Measurements from ENCODE around the gene TSR1.
"Not testable (repeated sequence)": the region's sequence is repeated elsewhere in the genome, so short reads cannot be mapped to it uniquely, and the experiment has no call there.

TSR1 gene

DNA sequence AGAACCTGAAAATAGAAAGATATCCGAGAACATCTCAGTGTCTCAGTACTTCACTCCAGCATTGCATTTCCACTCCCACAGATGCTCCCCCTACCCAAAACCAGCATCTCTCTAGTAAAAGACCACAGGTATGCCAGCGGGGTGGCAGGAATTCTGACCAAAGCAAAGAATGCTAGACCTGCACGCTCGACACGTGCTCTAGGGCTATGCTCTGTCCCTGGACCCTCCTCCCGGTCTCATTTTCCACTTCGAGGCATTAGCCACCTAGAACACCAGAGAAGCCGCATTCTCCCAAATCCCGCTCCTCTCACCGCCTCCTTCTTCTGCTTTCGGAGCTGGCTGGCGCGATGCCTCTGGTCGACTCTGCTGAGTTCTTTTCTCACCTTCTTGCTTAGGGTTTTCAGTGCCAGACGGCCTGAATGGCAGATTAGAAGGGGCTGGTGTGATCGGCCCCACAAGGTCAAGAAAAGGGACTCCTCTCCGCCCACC, 487 bp downstream of the TSR1 start:
- FAIRE-seq = no peak

DNA sequence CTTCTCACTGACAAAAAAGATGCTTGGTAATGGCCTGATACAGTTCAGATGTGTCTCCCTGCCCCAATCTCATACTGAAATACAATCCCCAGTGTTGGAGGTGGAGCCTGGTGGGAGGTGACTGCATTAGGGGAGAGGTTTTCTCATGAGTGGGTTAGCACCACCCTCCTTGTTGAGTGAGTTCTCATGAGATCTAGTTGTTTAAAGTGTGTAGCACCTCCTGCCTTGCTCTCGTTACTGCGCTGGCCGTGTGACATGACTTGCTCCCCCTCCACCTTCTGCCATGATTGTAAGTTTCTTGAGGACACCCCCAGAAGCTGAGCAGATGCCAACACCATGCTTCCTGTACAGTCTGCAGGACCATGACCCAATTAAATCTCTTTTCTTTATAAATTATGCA, 5.0 kb downstream of the TSR1 start:
- no peak for FAIRE-seq

DNA sequence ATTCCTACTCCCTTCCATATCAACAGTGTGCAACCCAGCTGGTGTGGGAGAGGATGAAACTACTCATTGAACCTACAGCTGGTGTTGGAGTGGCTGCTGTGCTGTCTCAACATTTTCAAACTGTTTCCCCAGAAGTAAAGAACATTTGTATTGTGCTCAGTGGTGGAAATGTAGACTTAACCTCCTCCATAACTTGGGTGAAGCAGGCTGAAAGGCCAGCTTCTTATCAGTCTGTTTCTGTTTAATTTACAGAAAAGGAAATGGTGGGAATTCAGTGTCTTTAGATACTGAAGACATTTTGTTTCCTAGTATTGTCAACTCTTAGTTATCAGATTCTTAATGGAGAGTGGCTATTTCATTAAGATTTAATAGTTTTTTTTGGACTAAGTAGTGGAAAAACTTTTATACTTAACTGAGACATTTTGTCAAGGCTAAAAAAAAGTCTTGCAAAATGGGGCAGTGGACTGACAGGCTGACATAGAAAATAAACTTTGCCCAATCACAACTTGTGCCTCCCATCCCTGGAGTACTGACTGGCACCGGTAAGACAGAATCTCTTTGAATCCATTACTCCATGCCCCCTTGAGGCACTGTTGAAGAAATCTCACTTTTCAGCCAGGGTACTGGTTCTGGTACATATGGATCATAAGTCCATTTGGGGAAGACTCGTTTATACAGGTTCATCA, 12.5 kb downstream of the TSR1 start:
- FAIRE-seq = no peak

DNA sequence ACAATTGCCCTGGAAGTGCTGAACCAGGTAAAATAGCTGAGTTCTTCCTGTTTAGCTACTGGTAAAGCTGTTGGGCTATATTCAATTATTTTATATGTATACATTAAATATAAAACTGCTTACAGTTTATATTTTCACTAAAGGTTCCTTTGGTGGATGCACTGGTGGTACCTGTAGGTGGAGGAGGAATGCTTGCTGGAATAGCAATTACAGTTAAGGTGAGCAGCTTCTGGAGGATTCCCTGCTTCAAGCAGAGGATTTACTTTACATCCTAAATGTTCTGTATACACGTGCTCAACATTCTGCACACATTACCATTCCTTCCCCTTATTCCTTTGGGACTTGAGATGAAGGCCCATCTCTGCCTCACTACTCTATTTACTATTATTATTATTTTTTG, 14.9 kb downstream of the TSR1 start:
- no peak for FAIRE-seq

DNA sequence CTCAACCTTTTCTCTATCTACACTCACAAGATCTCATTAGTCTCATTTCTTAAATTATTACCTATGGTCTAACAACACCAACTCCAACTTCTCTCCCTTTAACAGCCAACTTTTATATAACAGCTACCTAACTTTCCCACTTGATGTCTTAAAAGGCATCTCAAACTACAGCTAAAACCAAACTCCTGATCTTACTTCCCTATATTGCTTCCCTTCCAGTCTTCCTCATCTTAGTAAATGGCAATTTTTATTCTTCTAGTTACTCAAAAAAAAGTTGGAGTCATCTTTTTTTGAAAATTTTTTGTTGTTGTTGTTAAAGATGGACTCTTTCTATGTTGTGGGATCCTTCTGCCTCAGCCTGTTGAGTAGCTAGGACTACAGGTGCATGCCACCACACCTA, 17.2 kb downstream of the TSR1 start:
- FAIRE-seq = no peak

DNA sequence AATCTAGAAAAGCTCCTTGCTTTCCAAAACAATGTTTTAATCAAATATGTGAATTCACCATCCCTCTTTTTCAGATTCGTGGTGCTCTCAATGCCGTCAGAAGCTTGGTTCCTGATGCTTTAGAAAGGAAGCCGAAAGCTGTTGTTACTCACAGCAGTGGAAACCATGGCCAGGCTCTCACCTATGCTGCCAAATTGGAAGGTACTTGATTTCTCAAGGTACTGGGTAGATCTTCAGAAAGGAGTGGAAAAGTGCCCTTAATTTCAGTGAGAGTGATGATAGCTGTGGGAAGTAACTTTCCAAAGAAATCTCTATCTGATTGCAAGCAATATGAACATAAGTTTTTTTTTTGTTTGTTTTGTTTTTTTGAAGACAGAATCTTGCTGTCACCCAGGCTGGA, 18.5 kb downstream of the TSR1 start:
- no peak for FAIRE-seq

DNA sequence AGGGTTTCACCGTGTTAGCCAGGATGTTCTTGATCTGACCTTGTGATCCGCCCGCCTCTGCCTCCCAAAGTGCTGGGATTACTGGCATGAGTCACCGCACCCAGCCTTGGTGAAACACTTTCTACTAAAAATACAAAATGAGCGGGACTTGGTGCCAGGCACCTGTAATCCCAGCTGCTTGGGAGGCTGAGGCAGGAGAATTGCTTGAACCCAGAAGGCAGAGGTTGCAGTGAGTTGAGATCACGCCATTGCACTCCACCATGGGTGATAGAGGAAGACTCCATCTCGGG, 19.4 kb downstream of the TSR1 start:
- FAIRE-seq = not testable (repeated sequence)

DNA sequence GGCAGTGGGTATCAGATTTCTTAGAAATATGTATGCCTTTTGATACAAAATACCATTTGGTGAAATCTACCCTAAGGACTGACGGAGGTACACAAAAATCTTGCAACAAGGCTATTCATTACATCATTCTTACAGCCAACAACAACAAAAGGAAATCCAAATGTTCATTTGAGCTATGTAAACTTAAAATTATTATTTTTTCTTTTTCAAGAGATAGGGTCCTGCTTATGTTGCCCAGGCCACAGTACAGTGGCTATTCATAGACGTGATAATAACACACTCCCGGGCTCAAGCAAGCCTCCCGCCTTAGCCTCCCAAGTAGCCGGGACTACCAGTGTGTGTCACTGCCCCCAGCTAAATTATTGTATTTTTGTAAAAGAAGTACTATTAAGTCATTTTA, 23.5 kb downstream of the TSR1 start:
- FAIRE-seq = no peak

DNA sequence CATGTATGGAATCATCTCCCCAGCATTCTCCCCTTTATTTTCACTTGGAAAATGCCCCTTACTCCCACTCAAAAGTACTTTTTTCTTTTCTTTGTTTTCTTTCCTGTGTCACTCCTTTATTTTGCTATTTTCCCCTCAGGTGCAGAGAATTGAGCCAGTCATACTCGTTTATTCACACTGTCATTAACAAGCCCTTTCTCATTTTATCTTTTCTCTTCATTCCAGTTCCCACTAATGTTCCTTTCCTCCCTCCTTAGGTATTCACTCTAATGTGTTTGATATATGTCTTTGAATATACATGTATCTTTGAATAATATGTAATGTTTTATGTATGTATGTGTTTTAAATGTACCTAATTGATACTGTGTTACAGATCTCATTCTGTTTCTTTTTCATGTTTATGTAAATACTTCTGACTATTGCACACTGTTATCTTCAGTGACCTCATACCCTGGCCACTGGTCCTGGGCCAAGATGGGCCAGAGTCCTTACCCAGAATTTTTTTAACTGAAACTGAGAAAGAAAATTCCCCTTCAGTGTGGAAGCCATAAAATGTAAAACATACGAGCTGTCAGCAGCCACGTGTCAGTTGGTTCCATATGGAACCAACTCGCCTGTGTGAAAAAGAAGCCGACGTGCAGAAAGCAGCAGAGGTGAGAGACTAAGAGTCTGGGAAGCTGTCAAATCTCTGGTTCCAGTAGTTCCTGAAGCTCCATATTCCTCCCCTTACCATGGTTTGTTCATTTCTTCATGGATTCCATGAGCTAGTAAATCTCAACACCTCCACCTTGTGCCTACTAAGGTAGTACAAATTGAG, 26.7 kb downstream of the TSR1 start:
- no peak for FAIRE-seq

DNA sequence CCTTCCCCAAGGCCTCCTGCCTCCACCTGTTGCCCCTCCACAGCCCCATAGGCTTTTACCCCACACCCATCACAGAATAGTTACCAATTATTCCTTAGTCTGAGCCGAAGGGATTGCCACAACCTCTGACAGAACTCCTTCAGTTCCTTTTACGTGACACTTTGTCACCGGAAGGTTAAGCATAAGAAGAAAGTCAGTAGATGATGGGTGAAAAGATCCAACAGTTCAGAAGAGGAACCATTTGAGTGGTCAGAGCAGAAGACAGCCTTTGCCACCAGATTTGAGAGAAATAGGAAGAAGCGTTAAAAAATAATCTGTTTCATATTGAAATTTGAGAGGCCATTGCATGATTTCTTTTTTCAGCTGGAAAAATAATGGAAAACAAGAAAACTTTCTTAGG, 31.3 kb downstream of the TSR1 start:
- FAIRE-seq = no peak

DNA sequence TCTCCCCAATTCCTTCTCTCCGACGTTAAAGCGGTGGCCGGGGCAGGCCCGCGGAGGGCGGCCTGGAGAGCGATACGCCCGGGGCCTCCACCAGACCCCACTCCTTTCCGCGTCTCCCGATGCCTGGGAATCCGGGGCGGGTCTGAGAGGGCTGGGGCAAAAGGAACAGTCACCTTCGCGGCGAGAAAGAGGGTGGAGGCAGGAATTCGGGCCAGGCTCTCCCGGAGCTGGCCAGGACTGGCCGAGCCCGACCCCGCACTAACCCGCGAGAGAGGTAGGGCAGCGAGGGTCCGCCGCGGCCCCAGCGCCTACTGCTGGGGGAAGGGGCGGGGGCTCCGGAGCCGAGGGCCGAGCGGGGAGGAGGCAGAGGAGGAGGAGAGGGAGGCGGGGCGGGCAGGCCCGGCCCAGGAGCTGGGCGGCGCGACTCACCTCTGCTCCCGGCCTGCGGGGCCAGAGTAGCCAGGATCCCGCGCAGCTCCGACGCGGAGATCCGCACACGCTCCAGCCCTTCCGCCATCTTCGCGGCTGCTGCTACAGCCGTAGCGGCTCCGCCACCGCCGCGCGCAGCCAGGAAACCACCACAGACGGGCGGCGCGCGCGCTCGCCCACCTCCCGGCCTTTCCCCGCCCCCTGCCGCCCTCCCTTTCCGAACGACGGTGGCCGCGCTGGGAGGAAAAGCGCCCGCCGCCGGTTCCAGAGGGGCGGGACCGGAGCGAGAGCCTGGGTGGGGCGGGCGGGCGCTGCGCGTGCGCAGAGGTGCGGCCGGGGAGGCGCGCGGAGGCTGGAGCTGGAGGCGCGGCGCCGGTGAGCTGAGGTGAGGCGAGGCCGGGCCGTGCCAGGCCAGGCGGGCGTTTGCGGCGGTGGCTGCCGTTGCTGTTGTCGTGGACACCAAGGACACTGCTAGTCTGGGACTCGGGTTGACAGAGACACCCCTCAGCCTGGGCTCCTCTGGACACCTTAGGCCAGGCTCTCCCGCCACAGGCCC, 32.8 kb downstream of the TSR1 start, which contains the start of the genes SMG6 and SRR:
Gene SMG6 (minus strand): TSS at position 582 of the 985 bp plus-strand sequence. CDS start 65 bp downstream, at position 517.
Gene SRR (plus strand): TSS at position 747 of the 985 bp plus-strand sequence. CDS start 11,611 bp downstream, outside the sequence.
- FAIRE-seq = no peak

DNA sequence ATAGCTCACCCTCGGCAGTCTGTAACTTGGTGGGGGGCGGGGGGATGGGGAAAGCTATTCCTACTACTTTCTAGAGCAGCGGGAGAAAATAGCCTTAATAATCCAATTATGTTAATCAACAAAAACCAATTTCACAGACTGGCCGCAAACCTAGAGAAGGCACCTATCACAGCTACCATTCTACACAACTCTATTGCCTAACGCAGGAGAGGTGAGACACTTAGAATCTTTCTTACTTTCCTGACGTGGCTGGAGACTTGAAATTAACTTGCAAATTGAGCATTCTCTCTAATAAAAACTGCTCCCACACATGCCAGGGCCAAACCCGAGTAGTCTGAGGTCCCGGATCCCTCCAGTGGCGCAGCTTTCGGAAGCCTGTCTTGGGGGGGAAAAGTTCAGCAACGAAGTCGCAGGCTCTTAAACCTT, 33.5 kb downstream of the TSR1 start:
- FAIRE-seq = no peak

DNA sequence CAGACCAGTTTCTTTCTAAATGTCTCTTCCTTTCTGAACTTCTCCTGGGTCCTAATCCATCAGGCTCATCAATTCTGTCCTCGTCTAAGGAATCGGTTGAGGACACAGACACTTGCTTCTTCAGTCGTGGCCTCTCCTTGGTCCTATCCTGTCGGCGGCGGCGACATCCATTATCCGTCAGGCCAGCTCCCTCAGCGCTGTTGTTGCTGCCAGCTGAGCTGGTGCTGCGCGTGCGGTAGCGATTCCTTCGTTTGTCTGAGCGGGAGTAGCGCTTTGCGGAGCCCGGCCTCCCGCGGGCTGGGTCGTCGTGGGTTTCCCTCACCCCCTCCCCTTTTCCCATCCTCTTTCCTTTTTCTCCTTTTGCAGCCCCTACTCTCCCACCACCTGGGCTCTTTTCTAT, 36.5 kb downstream of the TSR1 start:
- no peak for FAIRE-seq

DNA sequence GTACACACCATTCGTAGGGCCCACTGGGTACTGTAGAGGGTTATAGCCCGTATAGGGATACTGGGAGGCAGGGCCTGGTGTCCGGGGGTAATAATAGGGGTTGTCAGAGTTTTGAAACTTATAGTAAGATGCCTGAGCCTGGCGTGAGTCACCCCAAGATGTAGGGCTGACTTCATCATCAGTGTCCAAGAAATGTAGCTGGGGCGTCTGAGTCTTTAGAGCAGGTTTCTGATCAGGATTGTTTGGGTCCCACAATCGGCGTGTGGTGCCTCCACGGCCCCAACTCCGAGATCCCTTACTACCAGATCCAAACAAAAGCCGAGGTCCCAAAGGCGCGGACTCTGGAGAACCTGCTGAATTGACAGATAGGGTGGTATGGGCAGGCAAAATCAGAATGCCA, 37.1 kb downstream of the TSR1 start:
- FAIRE-seq = no peak

DNA sequence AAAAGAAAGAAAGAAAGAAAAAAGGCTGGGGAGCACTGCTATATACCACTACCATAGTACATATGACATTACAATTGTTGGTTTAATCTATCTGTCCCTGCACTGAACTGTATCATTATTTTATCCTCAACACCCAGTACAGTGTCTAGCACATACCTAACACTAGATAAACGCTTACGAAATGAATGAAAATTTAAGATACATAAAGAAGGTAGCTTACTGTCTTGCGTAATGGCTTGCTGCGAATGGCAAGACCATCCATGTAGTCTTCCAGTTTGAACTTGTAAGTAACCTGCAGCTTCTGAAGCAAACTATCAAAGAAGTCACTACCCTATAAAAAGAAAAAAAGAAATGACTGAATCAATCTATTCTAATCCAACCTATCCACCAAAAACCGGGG, 39.2 kb downstream of the TSR1 start:
- FAIRE-seq = no peak

DNA sequence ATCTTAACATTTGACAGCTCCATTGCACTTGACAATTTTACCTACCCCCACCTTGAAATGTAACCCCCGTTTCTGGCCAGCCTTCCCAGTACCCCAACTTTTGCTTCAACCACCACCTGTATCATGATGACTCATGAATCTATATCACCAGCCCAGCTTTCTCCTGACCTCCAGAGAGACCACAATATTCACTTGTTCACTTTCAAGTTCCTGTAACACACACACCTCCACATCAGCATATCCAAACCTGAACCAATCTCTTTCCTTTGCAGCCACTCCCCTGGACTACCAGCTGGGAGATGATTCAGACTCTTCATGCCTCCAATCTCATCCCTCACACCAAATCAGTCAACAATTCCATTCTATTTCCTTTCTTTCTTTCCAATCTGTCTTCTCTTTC, 40.7 kb downstream of the TSR1 start:
- no peak for FAIRE-seq

DNA sequence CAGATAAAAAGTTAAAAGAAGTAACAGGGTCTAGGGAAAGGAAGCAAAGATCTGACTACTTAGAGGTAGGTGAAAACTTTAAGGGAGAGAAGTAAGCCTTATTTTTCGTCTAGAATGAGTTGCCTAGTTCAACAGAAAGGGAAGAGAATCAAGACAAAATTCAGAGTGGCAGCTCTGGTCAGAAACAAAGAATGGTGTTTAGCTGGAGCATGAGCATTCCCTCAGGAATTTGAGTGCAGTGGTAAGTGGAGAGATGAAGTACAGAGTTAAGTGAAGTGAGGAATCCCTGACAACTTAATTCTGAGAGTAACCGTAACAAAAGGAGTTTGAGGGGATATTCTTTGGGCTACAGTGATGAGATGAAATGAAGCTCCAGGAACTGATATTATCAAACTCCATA, 44.2 kb downstream of the TSR1 start:
- FAIRE-seq = no peak

DNA sequence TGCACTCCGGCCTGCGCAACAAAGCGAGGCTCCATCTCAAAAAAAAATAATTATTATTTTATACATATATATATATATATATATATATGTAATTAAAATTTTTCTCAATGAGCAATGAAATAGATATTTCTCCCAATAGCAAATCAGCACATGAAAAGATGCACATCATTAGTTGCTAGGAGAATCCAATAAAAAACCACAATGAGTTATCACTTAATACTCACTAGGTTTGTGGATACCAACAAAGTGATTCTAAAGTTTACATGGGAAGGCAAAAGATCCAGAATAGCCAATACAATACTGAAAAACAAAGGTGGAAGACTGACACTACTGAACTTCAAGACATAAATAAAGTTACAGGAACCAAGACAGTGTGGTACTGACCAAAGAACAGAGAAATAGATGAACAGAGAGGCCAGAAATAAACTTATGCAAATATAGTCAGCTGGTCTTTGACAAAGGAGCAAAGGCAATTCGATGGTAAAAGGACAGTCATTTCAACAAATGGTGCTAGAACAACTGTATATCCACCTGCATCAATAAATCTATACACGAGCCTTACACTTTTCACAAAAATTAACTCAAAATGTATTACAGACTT, 46.3 kb downstream of the TSR1 start:
- no peak for FAIRE-seq

DNA sequence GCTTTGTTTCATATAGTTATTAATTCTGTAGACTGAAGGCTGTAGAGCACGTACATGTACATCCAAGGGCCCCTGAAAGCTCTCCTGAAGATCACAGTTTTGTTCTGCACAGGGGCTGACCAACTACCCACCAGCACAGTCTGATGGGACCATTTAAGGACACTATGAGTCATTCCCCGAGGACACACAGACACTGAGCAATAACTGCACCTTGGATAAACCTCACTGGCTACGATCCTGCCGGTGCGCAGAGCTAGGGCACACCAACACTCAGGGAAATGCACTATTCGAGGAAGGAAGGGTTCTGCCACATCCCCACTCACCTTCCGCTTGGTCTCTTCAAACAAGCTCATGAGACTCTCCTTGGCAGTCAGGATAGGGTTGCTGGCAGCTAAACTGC, 53.0 kb downstream of the TSR1 start:
- FAIRE-seq = no peak

DNA sequence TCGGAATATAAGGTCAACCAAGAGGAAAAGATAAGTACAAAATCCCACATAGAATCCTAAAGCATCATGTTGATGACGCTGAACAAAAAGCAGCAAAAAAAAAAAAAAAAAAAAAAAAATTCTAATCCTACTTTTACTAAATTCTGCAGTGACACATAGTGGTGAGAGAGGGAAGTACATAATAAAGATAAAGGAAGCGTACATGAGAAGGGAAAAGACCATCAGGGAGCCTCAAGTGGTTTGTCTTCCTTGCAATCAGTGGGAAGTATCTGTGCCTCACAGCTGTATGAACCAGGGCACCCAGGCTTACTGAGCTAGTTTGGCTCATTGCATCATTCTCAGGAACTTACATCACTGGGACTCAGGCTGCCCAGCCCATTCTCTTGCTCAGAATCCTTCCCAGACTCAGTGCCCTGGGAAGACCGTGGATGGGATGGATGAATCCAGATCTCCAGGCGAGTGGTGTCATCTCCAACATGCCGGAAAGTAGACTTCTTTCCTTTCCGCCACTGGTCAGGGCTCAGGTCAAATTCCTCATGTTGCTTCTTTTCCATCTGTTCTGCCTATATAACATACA, 53.9 kb downstream of the TSR1 start:
- FAIRE-seq = peak; percentile 96

DNA sequence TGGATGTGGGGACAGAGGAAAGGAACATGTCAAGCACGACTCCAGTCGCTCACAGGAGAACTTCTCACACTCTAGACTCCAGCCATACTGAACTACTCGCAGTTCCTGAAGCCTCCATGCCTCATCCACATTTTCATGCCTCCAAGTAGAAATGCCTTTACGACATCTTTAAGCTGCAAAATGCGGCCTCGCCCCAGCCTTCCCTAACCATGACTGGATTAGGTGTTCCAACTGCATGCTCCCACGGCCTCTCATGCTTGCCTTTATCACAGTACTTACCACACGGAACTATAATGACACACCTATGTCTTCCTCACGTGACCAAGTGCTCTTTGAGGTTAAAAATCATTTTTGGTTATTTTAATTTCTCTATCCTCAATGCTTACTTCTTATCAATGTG, 56.5 kb downstream of the TSR1 start:
- FAIRE-seq = no peak

DNA sequence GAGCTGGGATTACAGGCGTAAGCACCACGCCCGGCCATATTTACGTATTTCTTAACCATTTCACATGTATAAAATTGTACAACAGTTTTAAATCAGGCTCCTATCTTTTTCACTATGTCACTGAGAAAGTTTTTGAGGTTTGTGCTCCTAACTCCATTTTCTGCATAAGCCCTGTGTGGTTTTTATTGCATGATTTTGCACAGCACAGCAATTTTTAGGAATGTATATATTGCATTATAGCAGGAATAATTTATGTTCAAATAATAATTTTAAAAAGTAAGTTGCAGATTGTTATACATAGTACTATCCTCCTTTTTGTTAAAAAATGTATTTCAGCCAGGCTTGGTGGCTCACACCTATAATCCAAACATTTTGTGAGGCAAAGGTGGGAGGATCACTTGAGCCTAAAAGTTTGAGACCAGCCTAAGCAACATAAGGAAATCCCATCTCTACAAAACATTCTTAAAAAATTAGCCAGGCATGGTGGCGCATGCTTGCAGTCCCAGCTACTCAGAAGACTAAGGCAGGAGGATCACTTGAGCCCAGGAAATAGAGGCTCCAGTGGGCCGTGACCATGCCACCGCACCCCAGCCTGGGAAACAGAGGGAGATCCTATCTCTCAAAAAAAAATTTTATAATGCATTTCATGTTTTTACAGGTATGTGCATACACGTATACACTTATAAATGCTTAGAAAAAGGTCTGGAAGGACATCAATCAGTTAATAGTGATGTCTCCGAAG, 58.7 kb downstream of the TSR1 start:
- no peak for FAIRE-seq
